NCI-H345 treated with DMSO at 0.1 percent for 48 hours (cell line): ENCODE results near the gene CCDC154.
"Not testable (repeated sequence)": the region's sequence is repeated elsewhere in the genome, so short reads cannot be mapped to it uniquely, and the experiment has no call there.

Experiments used
- DNase-seq: peaks from one replicate; lab custom pipeline; 2025; ENCODE audit not compliant: unreplicated experiment; lab: John Stamatoyannopoulos, UW

CCDC154 gene

DNA sequence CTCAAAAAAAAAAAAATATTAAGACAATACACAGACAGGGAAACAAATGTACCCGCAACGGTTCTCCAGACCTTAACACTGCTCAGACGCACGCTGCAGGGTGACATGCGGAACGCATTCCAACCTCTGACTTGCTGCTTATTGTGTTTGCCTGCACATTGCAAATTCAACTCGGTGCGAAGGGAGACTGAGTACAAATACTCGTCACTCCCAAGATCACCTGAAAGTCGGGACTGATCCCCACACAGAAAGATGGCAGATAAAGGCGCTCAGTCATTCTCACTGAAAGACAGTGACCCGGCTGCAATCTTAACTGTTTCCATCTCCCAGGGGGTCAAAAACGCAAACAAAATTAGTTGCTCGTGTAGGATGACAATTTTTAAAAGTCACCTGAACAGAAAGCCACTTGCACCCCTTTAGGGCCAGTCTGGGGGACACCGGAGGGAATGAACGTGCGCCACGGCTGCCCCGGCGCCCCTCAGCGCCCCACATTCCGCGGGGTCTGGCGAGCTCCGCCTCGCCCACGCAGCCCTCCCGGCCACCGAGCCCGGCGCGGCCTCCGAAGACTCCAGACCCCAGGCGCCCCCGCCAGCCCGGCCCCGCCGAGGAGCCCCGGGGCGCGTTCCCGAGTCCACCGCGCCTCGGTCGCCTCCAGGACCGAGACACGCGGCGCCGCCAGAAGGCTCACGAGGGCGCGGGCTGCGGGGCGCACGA, 29.9 kb upstream of the CCDC154 start:
- no peak for DNase-seq

- DNase-seq, result no peak
Observed at GRCh38 chr16:1472974-1473373, 28.6 kb upstream of the CCDC154 start.

- DNase-seq, result no peak
Observed at GRCh38 chr16:1471569-1472194, 27.3 kb upstream of the CCDC154 start.

DNA sequence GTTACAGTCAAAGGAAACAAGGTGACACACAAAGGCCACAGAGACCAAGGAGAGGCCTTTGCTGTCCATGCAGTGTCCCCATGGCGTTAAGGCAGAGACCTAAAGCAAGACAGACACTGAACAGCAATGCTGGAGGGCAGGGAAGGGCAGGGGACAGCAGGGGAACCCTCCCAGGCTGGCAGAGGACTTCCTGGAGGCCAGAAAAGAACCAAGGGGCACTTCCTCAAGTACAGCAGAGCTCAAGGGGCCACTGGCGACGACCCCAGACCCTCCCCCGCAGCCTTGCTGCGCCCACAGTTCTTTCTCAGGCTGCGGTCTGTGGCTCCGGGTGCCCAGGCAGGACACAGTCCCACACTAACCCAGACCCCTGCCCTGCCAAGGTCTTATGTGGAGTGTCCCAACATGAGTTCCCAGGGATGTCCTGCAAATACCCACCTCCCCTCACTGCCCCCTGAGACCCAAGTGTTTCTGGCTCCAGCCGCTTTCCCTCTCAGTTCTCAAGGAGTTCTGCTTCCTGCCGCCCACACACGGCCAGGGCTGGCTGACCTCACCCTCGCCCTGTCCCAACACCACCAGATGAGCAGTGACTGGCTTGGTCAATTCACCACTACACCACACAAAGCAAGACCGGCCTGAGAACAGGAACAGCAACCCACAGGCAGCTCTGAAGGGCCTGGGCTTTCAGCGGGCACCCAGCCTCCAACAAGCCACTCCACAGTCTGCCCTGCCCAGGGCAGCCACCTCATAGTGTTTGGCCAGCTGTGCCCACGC, 26.3 kb upstream of the CCDC154 start:
- no peak for DNase-seq

DNA sequence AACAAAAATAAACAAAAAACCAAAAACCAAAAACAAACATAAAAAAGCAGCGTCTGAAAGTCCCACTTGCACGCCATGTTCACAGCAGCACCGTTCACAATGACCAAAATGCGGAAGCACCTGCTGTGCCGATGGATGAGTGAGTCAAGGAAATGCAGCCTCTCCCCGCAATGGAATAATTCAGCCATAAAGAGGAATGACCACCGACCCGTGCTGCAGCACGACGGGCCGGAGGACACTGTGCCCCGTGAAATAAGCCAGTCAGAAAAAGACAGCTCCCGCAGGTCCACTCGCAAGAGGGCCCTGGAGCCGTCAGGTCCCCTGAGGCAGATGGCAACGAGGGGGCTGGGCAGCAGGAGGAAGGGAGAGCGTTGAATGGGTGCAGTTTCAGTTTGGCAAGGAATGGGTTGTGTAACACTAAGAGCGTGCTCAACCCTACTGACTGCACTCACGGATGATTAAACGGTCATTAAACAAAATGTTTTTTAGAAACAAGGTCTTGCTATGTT, 25.4 kb upstream of the CCDC154 start:
- DNase-seq, result no peak

DNA sequence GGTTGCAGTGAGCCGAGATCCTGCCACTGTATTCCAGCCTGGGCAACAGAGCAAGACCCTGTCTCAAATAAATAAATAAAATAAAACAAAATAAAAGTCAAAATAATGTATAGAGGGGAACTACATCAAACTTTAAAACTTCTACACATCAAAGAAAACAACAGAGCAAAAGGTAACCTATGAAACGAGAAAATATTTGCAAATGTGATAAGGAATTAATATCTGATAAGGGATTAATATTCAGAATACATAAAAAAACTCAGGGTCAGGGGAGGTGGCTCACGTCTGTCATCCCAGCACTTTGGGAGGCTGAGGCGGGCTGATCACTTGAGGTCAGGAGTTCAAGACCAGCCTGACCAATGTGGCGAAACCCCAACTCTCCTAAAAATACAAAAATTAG, 24.8 kb upstream of the CCDC154 start:
- DNase-seq, result not testable (repeated sequence)

GRCh38 chr16:1468426-1468810, 24.1 kb upstream of the CCDC154 start:
- no peak for DNase-seq

GRCh38 chr16:1466968-1467521, 22.7 kb upstream of the CCDC154 start:
- DNase-seq, result no peak

DNA sequence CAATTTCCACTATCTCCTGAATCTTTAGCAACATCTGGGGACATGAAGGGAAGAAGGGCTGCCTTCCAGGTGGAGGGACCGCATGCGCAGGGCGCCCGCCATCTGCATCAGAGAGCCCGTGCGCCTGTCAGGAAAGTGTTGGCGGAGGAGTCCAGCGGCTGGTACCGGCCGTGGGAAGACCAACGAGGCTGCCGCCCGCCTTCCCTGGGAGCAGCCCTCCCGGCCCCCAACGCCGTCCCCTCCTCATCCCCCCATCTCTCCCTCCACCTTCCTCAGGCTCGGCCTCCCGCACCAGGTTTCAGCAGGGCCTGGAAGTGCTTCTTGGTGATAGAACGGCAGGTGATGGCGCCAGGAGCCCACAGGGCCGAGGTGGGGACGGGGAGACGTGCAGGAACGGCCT, 21.7 kb upstream of the CCDC154 start:
- no peak for DNase-seq

DNA sequence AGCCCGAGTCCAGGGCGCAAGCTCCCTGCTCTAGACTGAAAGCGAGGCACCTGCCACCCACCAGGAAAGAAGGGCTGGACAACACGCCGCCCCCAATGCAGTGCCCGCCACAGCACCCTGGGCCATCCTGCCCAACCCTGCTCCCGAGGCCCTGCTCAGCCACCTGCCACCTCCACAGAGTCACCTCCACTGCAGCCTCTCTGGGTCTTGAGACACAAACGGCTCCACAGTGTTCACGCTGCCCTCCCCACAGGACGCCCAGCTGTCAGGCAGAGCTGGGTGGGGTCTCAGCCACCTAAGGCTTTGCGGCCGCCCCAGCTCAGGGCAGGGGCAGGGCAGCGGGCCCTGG, 21.2 kb upstream of the CCDC154 start:
- DNase-seq, result no peak

DNA sequence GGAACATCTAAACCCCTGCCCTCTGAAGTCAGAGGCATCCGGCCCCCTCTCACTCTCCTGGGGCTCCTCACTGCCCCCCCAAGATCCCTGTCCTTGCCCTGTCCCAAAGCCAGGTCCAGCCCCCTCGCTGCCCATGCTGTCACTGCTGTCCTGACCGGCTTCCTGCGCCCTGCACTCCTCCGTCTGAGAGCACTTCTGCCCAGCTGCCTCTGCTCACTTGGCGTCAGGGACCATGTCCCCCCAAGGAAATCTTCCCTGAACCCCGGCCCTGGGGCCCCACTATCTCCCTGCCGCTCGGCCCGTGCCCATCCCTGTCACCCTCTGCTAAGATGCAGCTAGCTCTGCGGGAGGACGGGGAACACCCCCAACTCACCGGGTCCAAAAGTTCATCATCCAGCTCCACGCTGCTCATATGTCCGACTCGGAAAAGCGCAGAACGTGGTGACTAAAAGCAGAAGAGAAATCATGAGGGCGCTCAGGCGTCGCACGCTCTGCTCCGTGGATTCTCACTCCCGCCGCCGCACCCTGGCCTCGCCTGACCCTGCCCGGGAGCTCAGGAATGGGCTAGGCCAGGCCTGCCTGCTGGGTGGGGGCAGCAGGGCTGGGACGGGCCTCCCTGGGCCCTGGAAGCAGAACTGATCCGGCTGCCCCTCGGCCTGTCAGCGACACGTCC, 20.7 kb upstream of the CCDC154 start:
- DNase-seq, result no peak

GRCh38 chr16:1464196-1464893, 20.0 kb upstream of the CCDC154 start:
- DNase-seq, result no peak

GRCh38 chr16:1461146-1461545, 16.8 kb upstream of the CCDC154 start:
- DNase-seq, result no peak

DNA sequence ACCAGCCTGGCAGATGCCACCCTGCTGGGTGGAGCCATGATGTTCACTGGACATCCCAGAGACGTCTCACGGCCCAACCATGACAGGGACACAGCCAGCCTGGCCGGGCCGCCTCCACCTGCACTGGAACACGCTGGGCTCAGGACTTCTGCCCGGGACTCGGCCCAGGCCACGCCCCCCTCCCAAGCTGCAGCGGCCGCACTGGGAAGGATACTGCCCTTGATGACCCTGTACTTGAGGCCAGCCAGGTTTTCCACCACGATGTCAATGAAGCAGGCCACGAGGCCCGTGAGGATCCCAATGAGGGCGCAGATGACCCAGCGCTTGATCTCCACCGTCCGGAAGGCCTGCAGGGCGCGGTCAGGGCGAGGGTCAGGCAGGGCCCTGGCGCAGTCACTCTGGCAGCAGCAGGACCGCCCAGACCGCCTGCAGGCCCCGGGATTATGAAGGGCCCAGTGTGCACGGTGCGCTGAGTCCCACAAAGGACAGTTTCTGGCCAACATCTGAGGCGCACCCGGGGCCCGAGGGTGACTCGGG, 16.3 kb upstream of the CCDC154 start:
- no peak for DNase-seq

- no peak for DNase-seq
Observed at GRCh38 chr16:1459967-1460366, 15.6 kb upstream of the CCDC154 start.

DNA sequence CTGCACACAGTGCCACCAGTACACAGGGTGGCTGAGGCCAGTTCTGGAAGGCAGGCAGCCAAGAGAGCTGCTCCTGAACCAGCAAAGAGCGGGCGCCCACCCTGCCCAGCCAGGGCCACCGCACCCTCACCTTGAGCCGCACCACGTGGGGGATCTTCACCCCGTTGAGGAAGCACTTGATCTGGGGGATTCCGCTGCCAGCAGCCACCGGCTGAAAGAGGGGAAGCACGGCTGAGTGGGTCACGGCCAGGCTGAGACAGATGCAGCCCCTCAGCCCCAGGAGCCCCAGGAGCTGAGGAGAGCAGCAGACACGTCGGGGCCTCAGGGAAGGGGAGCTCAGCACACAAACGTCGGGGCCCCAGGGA, 14.6 kb upstream of the CCDC154 start:
- DNase-seq, result no peak

DNA sequence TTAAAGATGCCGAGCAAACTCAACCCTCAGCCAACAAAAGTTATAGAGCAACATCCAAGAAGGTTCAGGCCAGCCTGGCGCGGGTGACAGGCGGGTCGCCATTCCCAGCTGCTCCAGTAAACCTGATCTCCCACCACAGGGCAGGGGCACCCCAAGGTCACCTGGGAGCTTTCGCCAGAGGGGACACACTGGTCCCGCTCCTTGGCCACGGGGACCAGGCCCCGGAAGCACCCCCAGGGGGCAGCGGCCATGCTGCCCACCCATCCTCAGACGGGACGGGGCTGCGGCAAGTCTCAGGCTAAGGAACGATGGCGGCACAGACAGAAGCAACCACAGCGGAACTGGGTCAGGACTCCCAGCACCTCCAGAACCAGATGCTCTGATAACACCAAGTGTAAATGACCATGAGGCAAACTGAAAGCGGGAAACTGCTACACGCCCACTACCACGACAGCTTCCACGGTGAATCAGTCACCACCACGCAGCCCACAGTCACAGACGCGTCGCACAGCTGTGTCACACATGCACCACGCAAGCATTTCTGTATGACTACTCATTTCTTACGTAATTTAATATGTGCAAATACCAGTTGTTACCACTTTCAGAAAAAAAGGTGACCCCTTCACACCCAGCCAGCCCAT, 14.1 kb upstream of the CCDC154 start:
- no peak for DNase-seq

DNA sequence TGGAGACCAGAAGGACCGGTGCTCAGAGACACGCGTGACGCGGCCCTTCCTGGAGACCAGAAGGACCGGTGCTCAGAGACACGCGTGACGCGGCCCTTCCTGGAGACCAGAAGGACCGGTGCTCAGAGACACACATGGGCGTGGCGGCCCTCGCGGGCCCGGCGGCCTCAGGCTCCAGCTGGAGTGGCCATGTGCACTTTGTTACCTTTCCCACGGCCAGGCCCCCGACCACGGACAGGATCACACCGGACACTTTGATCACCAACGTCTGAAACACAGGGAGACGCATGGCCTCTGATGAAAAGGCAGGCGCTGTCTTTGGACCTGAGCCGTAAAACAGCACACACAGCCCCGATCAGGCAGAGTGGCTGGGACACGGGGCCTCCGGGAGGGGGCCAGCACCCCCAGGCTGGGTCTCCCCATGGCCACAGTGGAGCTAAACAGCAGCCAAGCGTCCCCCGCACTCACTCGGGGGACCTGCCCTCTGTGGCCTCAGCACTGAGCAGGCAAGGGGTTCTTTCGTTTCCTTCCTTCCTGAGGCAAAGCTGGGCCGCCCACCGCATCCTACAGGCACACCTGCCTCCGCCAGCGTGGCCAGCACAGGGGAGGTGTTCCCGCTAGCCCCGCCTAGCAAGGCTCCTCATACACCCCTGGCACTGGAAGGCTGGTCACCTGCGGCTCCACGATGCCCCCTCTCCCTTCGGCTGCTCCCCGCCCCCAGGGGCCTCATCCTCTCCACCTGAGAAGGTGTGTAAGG, 13.3 kb upstream of the CCDC154 start:
- no peak for DNase-seq

GRCh38 chr16:1456951-1457350, 12.6 kb upstream of the CCDC154 start:
- no peak for DNase-seq
